NCI-H2171 treated with DMSO at 0.1 percent for 48 hours (cell line): ENCODE measurements around the gene LIG1.
"Not testable (repeated sequence)": the region's sequence is repeated elsewhere in the genome, so short reads cannot be mapped to it uniquely, and the experiment has no call there.

ENCODE experiments used
- DNase-seq: peaks from one replicate; lab custom pipeline; 2025; lab: John Stamatoyannopoulos, UW

LIG1 gene

DNA sequence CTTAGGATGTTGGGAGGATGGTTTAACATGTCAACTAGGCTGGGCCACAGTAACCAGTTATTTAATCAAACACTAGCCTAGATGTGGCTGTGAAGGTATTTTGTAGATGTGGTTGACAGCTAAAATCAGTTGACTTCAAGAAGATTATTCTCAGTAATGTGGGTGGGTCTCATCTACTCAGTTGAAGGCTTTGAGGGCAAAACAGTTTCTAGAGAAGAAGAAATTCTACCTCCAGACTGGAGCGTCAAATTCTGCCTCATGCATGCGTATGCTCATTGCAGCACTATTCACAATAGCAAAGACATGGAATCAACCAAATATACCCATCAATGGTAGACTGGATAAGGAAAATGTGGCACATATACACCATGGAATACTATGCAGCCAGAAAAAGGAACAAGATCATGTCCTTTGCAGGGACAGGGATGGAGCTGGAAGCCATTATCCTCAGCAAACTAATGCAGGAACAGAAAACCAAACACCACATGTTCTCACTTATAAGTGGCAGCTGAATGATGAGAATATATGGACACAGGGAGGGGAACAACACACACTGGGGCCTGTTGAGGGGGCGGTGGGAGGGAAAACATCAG, 99.9 kb downstream of the LIG1 start:
- DNase-seq: not testable (repeated sequence)

DNA sequence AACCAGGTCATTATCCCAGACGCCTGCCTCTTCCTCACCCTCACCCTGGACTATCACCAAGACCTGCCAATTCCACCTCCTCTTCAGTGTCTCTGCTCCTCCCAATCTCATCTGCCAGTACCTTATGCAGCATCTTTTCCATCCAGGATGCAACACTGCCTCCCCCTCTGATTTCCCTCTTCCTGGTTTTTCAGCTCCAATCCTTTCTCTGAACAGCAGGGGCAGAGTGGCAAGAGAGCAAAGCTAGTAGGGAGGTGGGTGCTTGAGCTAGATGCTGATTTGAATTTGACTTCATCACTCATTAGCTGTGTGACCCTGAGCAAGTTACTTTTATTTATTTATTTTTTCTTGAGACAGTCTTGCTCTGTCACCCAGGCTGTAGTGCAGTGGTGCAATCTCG, 100.7 kb downstream of the LIG1 start:
- no peak for DNase-seq
